HCT116 (cell line): ENCODE results near the gene CCDC148. TPM values are rescaled to one million over a fixed set of nuclear protein-coding genes. Genes with fewer than 3 reads are reported as not detected.

Source experiments
- ATAC-seq: fragments of 200-7000 bp; cut with Tn5 transposase; 2 replicates; pipeline ENCODE4 v1.9.1; 2020; ENCODE audit warnings: mild to moderate bottlenecking, moderate library complexity
- BruUV-seq: library from RNA; stranded (reverse); fragments of 400-500 nt; replicated peaks from 2 replicates; lab custom pipeline; 2021; lab: Mats Ljungman, UMichigan
- CTCF ChIA-PET: fragments of 300-600 bp; sonication (Branson Sonifier 250); formaldehyde crosslinking; loops from one replicate; lab custom pipeline; 2021; ENCODE audit warnings: antibody characterized with exemption; lab: Charles Lee
- POLR2A ChIA-PET: fragments of 300-600, 350-600 bp; sonication (Branson Sonifier 250); formaldehyde crosslinking; loops from one replicate; lab custom pipeline; 2021; ENCODE audit warnings: antibody characterized with exemption; lab: Charles Lee
- RAD21 ChIA-PET, 2 experiments: fragments of 300-600 bp; sonication (Branson Sonifier 250); formaldehyde crosslinking; loops; one replicate each; lab custom pipeline; 2023; ENCODE audit warnings: low total read pairs in 2 of 2; ENCODE audit not compliant: uncharacterized antibody in 2 of 2, unreplicated experiment in 2 of 2, low non-redundant PET in 1 of 2; lab: Charles Lee
- DNase-seq: peaks from one replicate; pipeline ENCODE4 v3.0.0-alpha.2; 2010; ENCODE audit warnings: low read depth, low spot score
- H2AFZ ChIP-seq: fragments of 200-600 bp; shearing (Covaris generic), sonication (generic); 2 replicates; pipeline ENCODE4 v1.6.1; 2017; ENCODE audit warnings: low read depth, mixed run types, mixed read lengths, antibody characterized with exemption, low read length; ENCODE audit not compliant: poor library complexity, severe bottlenecking
- H3K27ac ChIP-seq: 2 replicates; pipeline ENCODE4 v1.5.1; 2012; ENCODE audit warnings: low read depth, low read length
- H3K27me3 ChIP-seq: fragments of 200-600 bp; sonication (generic); 2 replicates; pipeline ENCODE4 v1.6.1; 2016; ENCODE audit warnings: mixed run types, low read length, mixed read lengths; ENCODE audit not compliant: insufficient read depth
- H3K36me3 ChIP-seq, 2 experiments: fragments of 200-500 bp in 1 of 2; fragments of 200-600 bp in 1 of 2; sonication (Bioruptor generic) in 1 of 2; sonication (generic) in 1 of 2; 2 replicates each; pipeline versions ENCODE4 v1.5.1 to v1.6.1; 2014 to 2016; ENCODE audit warnings: low read length in 2 of 2, inconsistent platforms in 1 of 2, mixed read lengths in 1 of 2, mixed run types in 1 of 2; ENCODE audit not compliant: insufficient read depth in 2 of 2, control insufficient read depth in 1 of 2
- H3K4me1 ChIP-seq, 2 experiments: fragments of 200-600 bp in 1 of 2; sonication (generic) in 1 of 2; 2 replicates each; pipeline versions ENCODE4 v1.5.1 to v1.6.1; 2012 to 2017; ENCODE audit warnings: low read length in 2 of 2, inconsistent platforms in 1 of 2, mild to moderate bottlenecking in 1 of 2, mixed read lengths in 1 of 2, mixed run types in 1 of 2, moderate library complexity in 1 of 2; ENCODE audit not compliant: insufficient read depth in 2 of 2, control insufficient read depth in 1 of 2
- H3K4me2 ChIP-seq: fragments of 200-600 bp; sonication (generic); 2 replicates; pipeline ENCODE4 v1.6.1; 2017; ENCODE audit warnings: mixed run types, low read length, mixed read lengths
- H3K4me3 ChIP-seq, 2 experiments: fragments of 200-600 bp in 1 of 2; sonication (generic) in 1 of 2; replicated peaks in 1 of 2; 2 replicates each; pipeline ENCODE4 v1.5.1; 2011 to 2016; ENCODE audit warnings: low read length in 2 of 2, control low read depth in 1 of 2, low read depth in 1 of 2, mild to moderate bottlenecking in 1 of 2, mixed read lengths in 1 of 2, mixed run types in 1 of 2
- H3K79me2 ChIP-seq: fragments of 200-600 bp; sonication (generic); 2 replicates; pipeline ENCODE4 v1.6.1; 2017; ENCODE audit warnings: mild to moderate bottlenecking, mixed run types, low read length, moderate library complexity, mixed read lengths; ENCODE audit not compliant: insufficient read depth
- H3K9ac ChIP-seq: fragments of 200-600 bp; sonication (generic); 2 replicates; pipeline ENCODE4 v1.6.1; 2016; ENCODE audit warnings: low read length, mixed read lengths
- H3K9me2 ChIP-seq: fragments of 200-600 bp; sonication (generic), shearing (Covaris generic); 2 replicates; pipeline ENCODE4 v1.6.1; 2017; ENCODE audit warnings: mixed run types, mild to moderate bottlenecking, moderate library complexity; ENCODE audit not compliant: insufficient read depth
- H3K9me3 ChIP-seq, 2 experiments: fragments of 200-500 bp in 1 of 2; fragments of 200-600 bp in 1 of 2; sonication (Bioruptor generic) in 1 of 2; sonication (generic) in 1 of 2; 2 replicates each; pipeline ENCODE4 v1.6.1; 2014 to 2017; ENCODE audit warnings: low read length in 2 of 2, mixed read lengths in 2 of 2, inconsistent platforms in 1 of 2, low read depth in 1 of 2, mild to moderate bottlenecking in 1 of 2, mixed run types in 1 of 2, moderate library complexity in 1 of 2; ENCODE audit not compliant: control insufficient read depth in 1 of 2, insufficient read depth in 1 of 2
- H4K20me1 ChIP-seq: fragments of 200-600 bp; sonication (generic), shearing (Covaris generic); 2 replicates; pipeline ENCODE4 v1.6.1; 2017; ENCODE audit warnings: mixed run types, mild to moderate bottlenecking, moderate library complexity; ENCODE audit not compliant: insufficient read depth
- CBX3 ChIP-seq: IDR thresholded peaks from 2 replicates; pipeline ENCODE4 v1.6.1; 2012; ENCODE audit warnings: low read depth
- CEBPB ChIP-seq: IDR thresholded peaks from 2 replicates; pipeline ENCODE4 v1.6.1; 2012; ENCODE audit warnings: low read depth
- EZH2 ChIP-seq: fragments of 200-600 bp; sonication (generic); IDR thresholded peaks from 2 replicates; pipeline ENCODE4 v1.6.1; 2017; ENCODE audit warnings: antibody characterized with exemption, mixed run types
- FOSL1 ChIP-seq: IDR thresholded peaks from 2 replicates; pipeline ENCODE4 v1.6.1; 2012; ENCODE audit warnings: low read depth
- POLR2AphosphoS5 ChIP-seq: IDR thresholded peaks from 2 replicates; pipeline ENCODE4 v1.6.1; 2011; ENCODE audit warnings: mild to moderate bottlenecking, low read depth, low read length, moderate library complexity
- RAD21 ChIP-seq: IDR thresholded peaks from 2 replicates; pipeline ENCODE4 v1.6.1; 2012; ENCODE audit warnings: low read depth, mild to moderate bottlenecking
- YY1 ChIP-seq: IDR thresholded peaks from 2 replicates; pipeline ENCODE4 v1.6.1; 2011; ENCODE audit warnings: low read length, low read depth, moderate library complexity, mild to moderate bottlenecking; ENCODE audit not compliant: insufficient replicate concordance; ENCODE audit errors: extremely low read depth
- intact Hi-C: fragments of 100-400 bp; cut with micrococcal nuclease; formaldehyde crosslinking; loops from 2 replicates; pipeline ENCODE4 v1.10.0; 2022
- total RNA-seq: library from RNA; stranded (reverse); gene quantifications from one replicate; pipeline ENCODE4 v1.2.1, GENCODE V29; 2021; ENCODE audit not compliant: unreplicated experiment
- TF ChIP-seq, protein P1 (sequence below): IDR thresholded peaks from 2 replicates; pipeline ENCODE4 v1.6.1; 2011; ENCODE audit warnings: mild to moderate bottlenecking, low read length, moderate library complexity; ENCODE audit not compliant: insufficient replicate concordance; ENCODE audit errors: extremely low read depth
- TF ChIP-seq, protein P2 (sequence below), 3 experiments: fragments of 200-600 bp in 1 of 3; sonication (generic) in 1 of 3; IDR thresholded peaks in 2 of 3; conservative IDR thresholded peaks in 1 of 3; 2 replicates each; pipeline ENCODE4 v1.5.1; 2012 to 2017; ENCODE audit warnings: low read depth in 2 of 3, low read length in 2 of 3, antibody characterized with exemption in 1 of 3, borderline replicate concordance in 1 of 3, control low read depth in 1 of 3, mild to moderate bottlenecking in 1 of 3, mixed read lengths in 1 of 3, mixed run types in 1 of 3, moderate library complexity in 1 of 3; ENCODE audit not compliant: insufficient read depth in 1 of 3

CCDC148 gene
- total RNA-seq, 1 experiment from 2014 or later, result 0.59 TPM

DNA sequence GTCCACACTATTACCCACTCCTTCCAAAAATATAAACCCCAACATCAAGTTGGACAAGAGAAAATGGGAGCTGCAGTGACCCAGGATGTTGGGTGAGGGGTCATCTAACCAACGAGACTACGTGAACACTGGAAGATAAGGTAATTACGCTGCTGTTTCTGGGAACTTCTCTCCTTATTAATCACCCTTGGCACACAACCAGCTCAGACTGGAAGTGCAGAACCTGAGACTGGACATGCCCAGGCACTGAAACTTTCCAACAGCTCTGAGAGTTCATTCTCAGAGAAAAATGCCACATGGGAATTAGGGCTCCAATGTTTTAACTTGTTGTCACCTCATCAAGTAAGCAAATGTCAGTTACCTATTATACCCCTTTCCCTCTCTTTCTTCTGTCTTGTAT lies 135.3 kb downstream of the CCDC148 start:
- TF ChIP-seq CEBPB (no peak), RAD21 (no peak), POLR2AphosphoS5 (no peak), EZH2 (no peak), FOSL1 (no peak), YY1 (no peak), CBX3 (no peak)
- TF ChIP-seq, protein P1, sequence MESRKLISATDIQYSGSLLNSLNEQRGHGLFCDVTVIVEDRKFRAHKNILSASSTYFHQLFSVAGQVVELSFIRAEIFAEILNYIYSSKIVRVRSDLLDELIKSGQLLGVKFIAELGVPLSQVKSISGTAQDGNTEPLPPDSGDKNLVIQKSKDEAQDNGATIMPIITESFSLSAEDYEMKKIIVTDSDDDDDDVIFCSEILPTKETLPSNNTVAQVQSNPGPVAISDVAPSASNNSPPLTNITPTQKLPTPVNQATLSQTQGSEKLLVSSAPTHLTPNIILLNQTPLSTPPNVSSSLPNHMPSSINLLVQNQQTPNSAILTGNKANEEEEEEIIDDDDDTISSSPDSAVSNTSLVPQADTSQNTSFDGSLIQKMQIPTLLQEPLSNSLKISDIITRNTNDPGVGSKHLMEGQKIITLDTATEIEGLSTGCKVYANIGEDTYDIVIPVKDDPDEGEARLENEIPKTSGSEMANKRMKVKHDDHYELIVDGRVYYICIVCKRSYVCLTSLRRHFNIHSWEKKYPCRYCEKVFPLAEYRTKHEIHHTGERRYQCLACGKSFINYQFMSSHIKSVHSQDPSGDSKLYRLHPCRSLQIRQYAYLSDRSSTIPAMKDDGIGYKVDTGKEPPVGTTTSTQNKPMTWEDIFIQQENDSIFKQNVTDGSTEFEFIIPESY, result no peak
- TF ChIP-seq, protein P2, sequence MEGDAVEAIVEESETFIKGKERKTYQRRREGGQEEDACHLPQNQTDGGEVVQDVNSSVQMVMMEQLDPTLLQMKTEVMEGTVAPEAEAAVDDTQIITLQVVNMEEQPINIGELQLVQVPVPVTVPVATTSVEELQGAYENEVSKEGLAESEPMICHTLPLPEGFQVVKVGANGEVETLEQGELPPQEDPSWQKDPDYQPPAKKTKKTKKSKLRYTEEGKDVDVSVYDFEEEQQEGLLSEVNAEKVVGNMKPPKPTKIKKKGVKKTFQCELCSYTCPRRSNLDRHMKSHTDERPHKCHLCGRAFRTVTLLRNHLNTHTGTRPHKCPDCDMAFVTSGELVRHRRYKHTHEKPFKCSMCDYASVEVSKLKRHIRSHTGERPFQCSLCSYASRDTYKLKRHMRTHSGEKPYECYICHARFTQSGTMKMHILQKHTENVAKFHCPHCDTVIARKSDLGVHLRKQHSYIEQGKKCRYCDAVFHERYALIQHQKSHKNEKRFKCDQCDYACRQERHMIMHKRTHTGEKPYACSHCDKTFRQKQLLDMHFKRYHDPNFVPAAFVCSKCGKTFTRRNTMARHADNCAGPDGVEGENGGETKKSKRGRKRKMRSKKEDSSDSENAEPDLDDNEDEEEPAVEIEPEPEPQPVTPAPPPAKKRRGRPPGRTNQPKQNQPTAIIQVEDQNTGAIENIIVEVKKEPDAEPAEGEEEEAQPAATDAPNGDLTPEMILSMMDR (IDR thresholded peaks at IDR 0.05 in 2 of 3, conservative IDR thresholded peaks at IDR 0.05 in 1 of 3; ENCODE audit: borderline replicate concordance in 1 of 3, insufficient read depth in 1 of 3, low read depth in 2 of 3, low read length in 2 of 3), result no peak
- H3K9ac ChIP-seq, result no peak overlapping the region
- intact Hi-C loops, result no loop called here
- no peak for ATAC-seq
- DNase-seq, result peak; percentile 4
- H4K20me1 ChIP-seq, result no peaks in the 10 kb centered on the region
- no peaks in the 10 kb centered on the region for H3K36me3 ChIP-seq
- peak overlapping the region; percentile 48 for H2AFZ ChIP-seq
- H3K27ac ChIP-seq, result no peak overlapping the region
- H3K4me1 ChIP-seq, result peaks cover 4 to 6% of the 10 kb centered on the region in 2 experiments; a peak in 3 of 4 replicates
- no peaks in the 10 kb centered on the region for H3K9me3 ChIP-seq
- BruUV-seq, result no TSS peak
- H3K27me3 ChIP-seq, result no peaks in the 10 kb centered on the region
- ChIA-PET RAD21 (no interaction called here), CTCF (interaction anchor here (1.0 kb wide), 1 partner anchor 9 kb away, joined by 3 read pairs; no protein-coding TSS in a partner anchor), POLR2A (no interaction called here)
- no peaks in the 10 kb centered on the region for H3K79me2 ChIP-seq
- H3K4me2 ChIP-seq, result no peak overlapping the region; the same call in 1 of the 2 replicates
- H3K4me3 ChIP-seq, result no peak overlapping the region
- no peaks in the 10 kb centered on the region for H3K9me2 ChIP-seq
